ENCODE measurements around the gene KIZ. TPM values are rescaled to one million over a fixed set of nuclear protein-coding genes. Genes with fewer than 3 reads are reported as not detected.

Gene KIZ
- total and polyA plus RNA-seq, 2 of the 4 experiments (the other 2 are of a cell fraction) = 9.9 to 14.0 TPM

- no peak overlapping the region for H4K8ac ChIP-seq (ENCODE audit: low read depth in 2 of 2, low read length in 2 of 2)
- no peak overlapping the region for H3K4ac ChIP-seq (ENCODE audit: low read depth, low read length)
- intact Hi-C loops (cut with micrococcal nuclease) = no loop called here
- H3K18ac ChIP-seq (ENCODE audit: low read depth, low read length) = no peak overlapping the region
- H3K9ac ChIP-seq (ENCODE audit: low read depth, low read length) = no peak overlapping the region
- no peaks in the 10 kb centered on the region for H3K79me1 ChIP-seq (ENCODE audit: low read depth in 1 of 2, low read length in 2 of 2)
- peaks cover 2% of the 10 kb centered on the region; the same call in 1 of the 2 replicates for H3K27me3 ChIP-seq (ENCODE audit: control insufficient read depth, insufficient read depth, low read length)
- no peak overlapping the region for H2AK9ac ChIP-seq (replicated peaks; ENCODE audit: low read depth, low read length, poor library complexity)
- H4K20me1 ChIP-seq (ENCODE audit: insufficient read depth, low read length) = no peaks in the 10 kb centered on the region
- TF ChIP-seq MAFK (IDR thresholded peaks at IDR 0.05; ENCODE audit: low read depth, low read length) = no peak
- TF ChIP-seq SMC3 (IDR thresholded peaks at IDR 0.05; ENCODE audit: low read depth, low read length) = no peak
- TF ChIP-seq MAZ (IDR thresholded peaks at IDR 0.05; ENCODE audit: borderline replicate concordance, low read depth, low read length) = no peak
- TF ChIP-seq CEBPB (IDR thresholded peaks at IDR 0.05; ENCODE audit: low read depth, low read length) = no peak
- no peak for TF ChIP-seq FOS (IDR thresholded peaks at IDR 0.05; ENCODE audit: low read depth, low read length)
- TF ChIP-seq NFE2L2 (IDR thresholded peaks at IDR 0.05; ENCODE audit: low read depth, low read length) = no peak
- BruUV-seq (replicated peaks) = no TSS peak
- no peak overlapping the region for H2AK5ac ChIP-seq (ENCODE audit: low read depth, low read length)
- ChIA-PET CTCF (no interaction called here), POLR2A (ENCODE audit: unreplicated experiment) (no interaction called here)
- H3K23ac ChIP-seq (ENCODE audit: low read depth, low read length) = no peak overlapping the region
- H2BK120ac ChIP-seq (ENCODE audit: low read depth, low read length) = no peak overlapping the region
- H3K27ac ChIP-seq (ENCODE audit: insufficient read depth, low read length) = no peak overlapping the region
- H4K5ac ChIP-seq (ENCODE audit: low read depth, low read length) = no peak overlapping the region
- H4K91ac ChIP-seq (ENCODE audit: insufficient read depth, low read depth, low read length) = no peak overlapping the region
- no peak overlapping the region for H2BK20ac ChIP-seq (ENCODE audit: low read depth, low read length)
- no peaks in the 10 kb centered on the region for H3K36me3 ChIP-seq (ENCODE audit: control insufficient read depth, insufficient read depth, low read length)
- no peaks in the 10 kb centered on the region for H3K4me1 ChIP-seq (ENCODE audit: control insufficient read depth, insufficient read depth, low read length)
- no peaks in the 10 kb centered on the region for H3K9me3 ChIP-seq (ENCODE audit: control insufficient read depth, insufficient read depth, low read length)
- no peak overlapping the region for H2AFZ ChIP-seq (replicated peaks; ENCODE audit: low read length, poor library complexity)
- no peak overlapping the region for H3K4me2 ChIP-seq (ENCODE audit: low read depth, low read length)
- no peak overlapping the region for H3K4me3 ChIP-seq (ENCODE audit: insufficient read depth, low read depth, low read length)
- no CpG with 5 or more reads among the region's 5 CpGs for WGBS, 2 experiments (ENCODE audit: extremely low coverage in 2 of 2, insufficient read length in 1 of 2)
- no peak overlapping the region for H3K14ac ChIP-seq (replicated peaks; ENCODE audit: low read depth, low read length)
- ATAC-seq (ENCODE audit: low read depth) (no peak), DNase-seq (no peak)
- H2BK5ac ChIP-seq (ENCODE audit: low read depth, low read length, poor library complexity, severe bottlenecking) = no peak overlapping the region
- H3K9me1 ChIP-seq (ENCODE audit: insufficient read depth, low read length) = peaks cover 3% of the 10 kb centered on the region; the same call in 1 of the 2 replicates
- dilution Hi-C loops (cut with HindIII; ENCODE audit: low sequenced_read_pairs, unreplicated experiment) = no loop called here
- in situ Hi-C loops (cut with MboI; ENCODE audit: low sequenced_read_pairs) = no loop called here
- no peak overlapping the region for H3K56ac ChIP-seq (ENCODE audit: extremely low read depth, insufficient read depth, low read length)
- no peak overlapping the region for H2BK15ac ChIP-seq (ENCODE audit: low read depth, low read length)
Observed at GRCh38 chr20:21294755-21295154, 168.9 kb downstream of the KIZ start.

Small RNA genes within 50 kb of the gene (microRNA-seq; reads per million reads assigned to microRNA genes)
- not detected for gene RNA5SP477 (ENCODE audit: insufficient read depth, insufficient read length)

Small RNA genes within 50 kb of the gene (small RNA-seq; reads per million reads assigned to genes)
- 0 to 0.76 (median 0) reads per million in 5 experiments for gene RNA5SP477

Other genes starting within 250 kb of the KIZ start
- not detected in 2 replicates for gene LINC00237, start 19.7 kb upstream of the KIZ start, total RNA-seq (2012; rRNA removed)
- not detected in 2 replicates for gene LINC00237, start 19.7 kb upstream of the KIZ start, polyA plus RNA-seq (2012; rRNA removed)
- 70.8 and 99.2 TPM in 2 replicates for gene XRN2, start 177.2 kb downstream of the KIZ start, total RNA-seq (2012; rRNA removed)
- 49.5 and 58.1 TPM in 2 replicates for gene XRN2, start 177.2 kb downstream of the KIZ start, polyA plus RNA-seq (2012; rRNA removed)

Data from IMR-90 (cell line).